Measurements from ENCODE around the gene GCN1.

Gene GCN1

GRCh38 chr12:120190985-120191480, 3.5 kb downstream of the GCN1 start:
- no peak for FAIRE-seq
- DNase-seq (ENCODE audit: insufficient read length, low spot score), result no peak

GRCh38 chr12:120190386-120190785, 4.1 kb downstream of the GCN1 start:
- no peak for DNase-seq (ENCODE audit: insufficient read length, low spot score)
- FAIRE-seq, result no peak
- TF ChIP-seq TAF1 (IDR thresholded peaks at IDR 0.05; ENCODE audit: low read depth, low read length), result no peak
- no peak for TF ChIP-seq SPI1 (IDR thresholded peaks at IDR 0.05; ENCODE audit: low read depth, low read length)
- no peak for TF ChIP-seq POLR2A (IDR thresholded peaks at IDR 0.05; ENCODE audit: low read depth, low read length)
- no peak for TF ChIP-seq PAX5 (IDR thresholded peaks at IDR 0.05; ENCODE audit: insufficient read depth, low read length, severe bottlenecking)
- no peak for TF ChIP-seq POLR2AphosphoS5 (IDR thresholded peaks at IDR 0.05; ENCODE audit: low read depth, low read length)
- no peak for TF ChIP-seq POU2F2 (IDR thresholded peaks at IDR 0.05; ENCODE audit: low read depth, low read length)

More at GRCh38 chr12:120190985-120191480, 3.5 kb downstream of the GCN1 start:
- TF ChIP-seq SPI1 (IDR thresholded peaks at IDR 0.05; ENCODE audit: low read depth, low read length) (peak; percentile 71), POLR2AphosphoS5 (IDR thresholded peaks at IDR 0.05; ENCODE audit: low read depth, low read length) (no peak)

- TF ChIP-seq POLR2A (IDR thresholded peaks at IDR 0.05; ENCODE audit: low read depth, low read length), result no peak
- TF ChIP-seq SPI1 (IDR thresholded peaks at IDR 0.05; ENCODE audit: low read depth, low read length), result no peak
- no peak for TF ChIP-seq POLR2AphosphoS5 (IDR thresholded peaks at IDR 0.05; ENCODE audit: low read depth, low read length)
- TF ChIP-seq PAX5 (IDR thresholded peaks at IDR 0.05; ENCODE audit: insufficient read depth, low read length, severe bottlenecking), result no peak
- TF ChIP-seq POU2F2 (IDR thresholded peaks at IDR 0.05; ENCODE audit: low read depth, low read length), result no peak
- TF ChIP-seq TAF1 (IDR thresholded peaks at IDR 0.05; ENCODE audit: low read depth, low read length), result no peak
- FAIRE-seq (no peak), DNase-seq (ENCODE audit: insufficient read length, low spot score) (no peak)
These were observed 7.9 kb downstream of the GCN1 start for GRCh38 chr12:120186654-120187053.

- DNase-seq (ENCODE audit: insufficient read length, low spot score) (no peak), FAIRE-seq (no peak)
- TF ChIP-seq POLR2AphosphoS5 (IDR thresholded peaks at IDR 0.05; ENCODE audit: low read depth, low read length) (0 out of 2 replicates have a peak, but pooled peaks have one; percentile 37), POLR2A (IDR thresholded peaks at IDR 0.05; ENCODE audit: low read depth, low read length) (no peak), PAX5 (IDR thresholded peaks at IDR 0.05; ENCODE audit: insufficient read depth, low read length, severe bottlenecking) (no peak), TAF1 (IDR thresholded peaks at IDR 0.05; ENCODE audit: low read depth, low read length) (no peak), SPI1 (IDR thresholded peaks at IDR 0.05; ENCODE audit: low read depth, low read length) (no peak), POU2F2 (IDR thresholded peaks at IDR 0.05; ENCODE audit: low read depth, low read length) (no peak)
These were observed 11.3 kb downstream of the GCN1 start for GRCh38 chr12:120183211-120183631.

- FAIRE-seq (no peak), DNase-seq (ENCODE audit: insufficient read length, low spot score) (no peak)
- TF ChIP-seq SPI1 (IDR thresholded peaks at IDR 0.05; ENCODE audit: low read depth, low read length), result peak; percentile 29; the same call in 1 of the 2 replicates
- TF ChIP-seq PAX5 (IDR thresholded peaks at IDR 0.05; ENCODE audit: insufficient read depth, low read length, severe bottlenecking), result no peak
These were observed 12.4 kb downstream of the GCN1 start for GRCh38 chr12:120181991-120182631.

- FAIRE-seq, result no peak
- TF ChIP-seq PAX5 (IDR thresholded peaks at IDR 0.05; ENCODE audit: insufficient read depth, low read length, severe bottlenecking) (no peak), POLR2A (IDR thresholded peaks at IDR 0.05; ENCODE audit: low read depth, low read length) (no peak), TAF1 (IDR thresholded peaks at IDR 0.05; ENCODE audit: low read depth, low read length) (no peak), SPI1 (IDR thresholded peaks at IDR 0.05; ENCODE audit: low read depth, low read length) (no peak), POU2F2 (IDR thresholded peaks at IDR 0.05; ENCODE audit: low read depth, low read length) (no peak), POLR2AphosphoS5 (IDR thresholded peaks at IDR 0.05; ENCODE audit: low read depth, low read length) (no peak)
These were observed 13.5 kb downstream of the GCN1 start for GRCh38 chr12:120180975-120181374.

GRCh38 chr12:120175537-120175936, 19.0 kb downstream of the GCN1 start:
- TF ChIP-seq SPI1 (IDR thresholded peaks at IDR 0.05; ENCODE audit: low read depth, low read length) (no peak), TAF1 (IDR thresholded peaks at IDR 0.05; ENCODE audit: low read depth, low read length) (no peak), POLR2A (IDR thresholded peaks at IDR 0.05; ENCODE audit: low read depth, low read length) (no peak), POU2F2 (IDR thresholded peaks at IDR 0.05; ENCODE audit: low read depth, low read length) (no peak), PAX5 (IDR thresholded peaks at IDR 0.05; ENCODE audit: insufficient read depth, low read length, severe bottlenecking) (no peak), POLR2AphosphoS5 (IDR thresholded peaks at IDR 0.05; ENCODE audit: low read depth, low read length) (no peak)
- FAIRE-seq (no peak), DNase-seq (ENCODE audit: insufficient read length, low spot score) (no peak)

More at GRCh38 chr12:120180975-120181374, 13.5 kb downstream of the GCN1 start:
- DNase-seq (ENCODE audit: insufficient read length, low spot score), result no peak

GRCh38 chr12:120175062-120175461, 19.5 kb downstream of the GCN1 start:
- DNase-seq (ENCODE audit: insufficient read length, low spot score), result no peak
- TF ChIP-seq PAX5 (IDR thresholded peaks at IDR 0.05; ENCODE audit: insufficient read depth, low read length, severe bottlenecking) (no peak), POLR2AphosphoS5 (IDR thresholded peaks at IDR 0.05; ENCODE audit: low read depth, low read length) (no peak), POLR2A (IDR thresholded peaks at IDR 0.05; ENCODE audit: low read depth, low read length) (no peak), POU2F2 (IDR thresholded peaks at IDR 0.05; ENCODE audit: low read depth, low read length) (no peak), TAF1 (IDR thresholded peaks at IDR 0.05; ENCODE audit: low read depth, low read length) (no peak), SPI1 (IDR thresholded peaks at IDR 0.05; ENCODE audit: low read depth, low read length) (no peak)
- FAIRE-seq, result no peak

GRCh38 chr12:120172053-120172452, 22.5 kb downstream of the GCN1 start:
- DNase-seq (ENCODE audit: insufficient read length, low spot score), result no peak
- TF ChIP-seq POLR2A (IDR thresholded peaks at IDR 0.05; ENCODE audit: low read depth, low read length) (no peak), SPI1 (IDR thresholded peaks at IDR 0.05; ENCODE audit: low read depth, low read length) (no peak), PAX5 (IDR thresholded peaks at IDR 0.05; ENCODE audit: insufficient read depth, low read length, severe bottlenecking) (no peak), POU2F2 (IDR thresholded peaks at IDR 0.05; ENCODE audit: low read depth, low read length) (no peak), POLR2AphosphoS5 (IDR thresholded peaks at IDR 0.05; ENCODE audit: low read depth, low read length) (no peak), TAF1 (IDR thresholded peaks at IDR 0.05; ENCODE audit: low read depth, low read length) (no peak)
- FAIRE-seq, result no peak

GRCh38 chr12:120170631-120171030, 23.9 kb downstream of the GCN1 start:
- TF ChIP-seq POLR2AphosphoS5 (IDR thresholded peaks at IDR 0.05; ENCODE audit: low read depth, low read length) (no peak), POU2F2 (IDR thresholded peaks at IDR 0.05; ENCODE audit: low read depth, low read length) (no peak), TAF1 (IDR thresholded peaks at IDR 0.05; ENCODE audit: low read depth, low read length) (no peak), SPI1 (IDR thresholded peaks at IDR 0.05; ENCODE audit: low read depth, low read length) (no peak), POLR2A (IDR thresholded peaks at IDR 0.05; ENCODE audit: low read depth, low read length) (no peak), PAX5 (IDR thresholded peaks at IDR 0.05; ENCODE audit: insufficient read depth, low read length, severe bottlenecking) (no peak)
- DNase-seq (ENCODE audit: insufficient read length, low spot score) (no peak), FAIRE-seq (no peak)
